ENCODE data around the gene OPA3. TPM values are rescaled to one million over a fixed set of nuclear protein-coding genes. Genes with fewer than 3 reads are reported as not detected.

Gene OPA3
- total RNA-seq, 2 donors from 2014 or later = 15.8 to 33.5 TPM

DNA sequence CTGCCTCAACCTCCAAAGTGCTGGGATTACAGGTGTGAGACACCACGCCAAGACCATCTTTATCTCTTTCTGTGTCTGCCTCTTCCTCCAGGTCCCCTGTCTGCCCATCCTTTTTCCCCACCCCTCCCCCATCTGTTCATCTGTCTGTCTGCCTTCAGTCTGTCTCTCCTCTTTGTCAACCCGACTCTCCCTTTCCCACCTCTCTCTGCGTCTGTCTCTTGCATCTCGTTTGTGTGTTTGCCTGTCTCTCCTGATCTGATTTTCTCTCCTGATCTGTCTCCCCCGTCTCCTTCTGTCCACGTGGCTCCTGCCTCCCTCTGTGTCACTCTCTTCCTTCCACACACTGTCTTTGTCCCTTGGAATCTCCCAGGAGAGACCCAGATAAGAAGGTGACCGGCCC lies 67.4 kb downstream of the OPA3 start:
- H3K27me3 ChIP-seq = no peaks in the 10 kb centered on the region
- TF ChIP-seq, protein P1, sequence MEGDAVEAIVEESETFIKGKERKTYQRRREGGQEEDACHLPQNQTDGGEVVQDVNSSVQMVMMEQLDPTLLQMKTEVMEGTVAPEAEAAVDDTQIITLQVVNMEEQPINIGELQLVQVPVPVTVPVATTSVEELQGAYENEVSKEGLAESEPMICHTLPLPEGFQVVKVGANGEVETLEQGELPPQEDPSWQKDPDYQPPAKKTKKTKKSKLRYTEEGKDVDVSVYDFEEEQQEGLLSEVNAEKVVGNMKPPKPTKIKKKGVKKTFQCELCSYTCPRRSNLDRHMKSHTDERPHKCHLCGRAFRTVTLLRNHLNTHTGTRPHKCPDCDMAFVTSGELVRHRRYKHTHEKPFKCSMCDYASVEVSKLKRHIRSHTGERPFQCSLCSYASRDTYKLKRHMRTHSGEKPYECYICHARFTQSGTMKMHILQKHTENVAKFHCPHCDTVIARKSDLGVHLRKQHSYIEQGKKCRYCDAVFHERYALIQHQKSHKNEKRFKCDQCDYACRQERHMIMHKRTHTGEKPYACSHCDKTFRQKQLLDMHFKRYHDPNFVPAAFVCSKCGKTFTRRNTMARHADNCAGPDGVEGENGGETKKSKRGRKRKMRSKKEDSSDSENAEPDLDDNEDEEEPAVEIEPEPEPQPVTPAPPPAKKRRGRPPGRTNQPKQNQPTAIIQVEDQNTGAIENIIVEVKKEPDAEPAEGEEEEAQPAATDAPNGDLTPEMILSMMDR (IDR thresholded peaks at IDR 0.05) = no peak
- H3K36me3 ChIP-seq = peaks cover 57% of the 10 kb centered on the region
- H3K27ac ChIP-seq = no peak overlapping the region
- DNase-seq (ENCODE audit: low spot score) = no peak
- no peak overlapping the region for H3K4me3 ChIP-seq
- peaks cover 0 to 41% of the 10 kb centered on the region in 2 donors for H3K4me1 ChIP-seq
- no peaks in the 10 kb centered on the region for H3K9me3 ChIP-seq

DNA sequence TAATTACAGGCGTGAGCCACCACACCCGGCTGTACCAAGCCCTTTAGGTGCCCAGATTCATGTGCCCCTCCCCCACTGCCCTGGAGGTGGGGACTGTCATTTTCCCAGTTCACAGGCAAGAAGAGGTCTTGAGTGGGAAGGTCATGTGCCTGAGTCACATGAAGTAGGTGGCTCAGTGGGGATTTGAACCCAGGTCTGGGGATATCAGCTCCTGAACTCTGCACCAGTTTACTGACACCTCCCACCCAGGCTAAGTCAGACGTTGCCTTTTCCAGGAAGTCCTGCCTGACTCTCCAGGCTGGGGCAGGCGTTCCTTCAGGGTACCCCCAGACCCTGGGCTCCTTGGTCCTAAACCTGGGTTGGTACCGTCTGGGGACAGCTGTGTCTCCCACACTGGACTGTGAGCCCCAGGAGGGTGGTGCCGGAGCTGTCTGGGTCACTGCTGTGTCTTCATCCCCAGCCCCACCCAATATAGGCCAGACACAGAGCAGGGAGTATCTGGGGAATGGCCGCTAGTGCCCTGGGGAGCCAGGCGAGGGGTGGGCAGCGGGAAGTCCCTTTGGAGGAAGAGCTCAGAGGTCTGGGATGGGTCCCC lies 68.7 kb downstream of the OPA3 start:
- H3K36me3 ChIP-seq = peaks cover 43% of the 10 kb centered on the region
- H3K4me3 ChIP-seq = no peak overlapping the region
- H3K27me3 ChIP-seq = no peaks in the 10 kb centered on the region
- peak overlapping the region; percentile 52 to 58 for H3K27ac ChIP-seq
- peaks cover 0 to 51% of the 10 kb centered on the region in 2 donors for H3K4me1 ChIP-seq
- no peak for DNase-seq (ENCODE audit: low spot score)
- TF ChIP-seq, protein P1 (IDR thresholded peaks at IDR 0.05) = no peak
- H3K9me3 ChIP-seq = no peaks in the 10 kb centered on the region

DNA sequence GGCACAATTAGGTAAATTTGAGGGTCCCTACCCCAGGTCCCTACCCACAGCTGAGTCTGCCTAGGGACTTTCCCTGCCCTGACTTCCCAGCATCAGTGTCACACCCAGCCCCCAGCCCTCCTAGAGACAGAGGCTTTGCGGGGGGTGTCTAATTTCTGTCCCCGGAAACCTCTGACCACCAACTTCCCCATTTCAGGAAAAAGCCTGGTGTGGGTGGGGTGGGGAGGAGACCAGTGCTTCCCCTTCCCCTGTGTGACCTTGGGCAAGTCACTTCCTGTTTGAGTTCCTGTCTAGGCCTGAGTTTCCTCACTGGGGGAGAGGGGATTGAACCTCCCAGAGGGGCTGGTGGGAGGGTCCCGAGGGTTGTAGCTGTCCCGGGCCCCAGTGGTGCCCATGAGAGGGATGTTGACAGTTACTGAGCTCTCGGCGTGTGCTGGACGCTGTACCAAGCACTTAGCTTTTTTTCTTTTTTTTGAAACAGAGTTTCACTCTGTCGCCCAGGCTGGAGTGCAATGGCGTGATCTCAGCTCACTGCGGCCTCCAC lies 69.4 kb downstream of the OPA3 start:
- TF ChIP-seq, protein P1 (IDR thresholded peaks at IDR 0.05) = no peak
- H3K9me3 ChIP-seq = no peaks in the 10 kb centered on the region
- peaks cover 0 to 57% of the 10 kb centered on the region in 2 donors for H3K4me1 ChIP-seq
- no peaks in the 10 kb centered on the region for H3K27me3 ChIP-seq
- no peak for DNase-seq (ENCODE audit: low spot score)
- H3K27ac ChIP-seq = peak overlapping the region; percentile 52 to 58
- H3K4me3 ChIP-seq = no peak overlapping the region
- H3K36me3 ChIP-seq = peaks cover 36% of the 10 kb centered on the region

- Histone ChIP-seq H3K9me3 (no peaks in the 10 kb centered on the region), H3K4me3 (no peak overlapping the region), H3K36me3 (peaks cover 31% of the 10 kb centered on the region), H3K4me1 (peaks cover 0 to 64% of the 10 kb centered on the region in 2 donors), H3K27me3 (no peaks in the 10 kb centered on the region), H3K27ac (peak overlapping the region; percentile 52 to 58)
- no peak for DNase-seq (ENCODE audit: low spot score)
- TF ChIP-seq, protein P1 (IDR thresholded peaks at IDR 0.05) = no peak
These were observed 70.1 kb downstream of the OPA3 start for GRCh38 chr19:45514376-45515051.

GRCh38 chr19:45512881-45513483 lies 71.6 kb downstream of the OPA3 start:
- Histone ChIP-seq H3K36me3 (peaks cover 16% of the 10 kb centered on the region), H3K27me3 (no peaks in the 10 kb centered on the region), H3K4me1 (peaks cover 0 to 66% of the 10 kb centered on the region in 2 donors), H3K4me3 (no peak overlapping the region), H3K27ac (no peak overlapping the region), H3K9me3 (no peaks in the 10 kb centered on the region)
- no peak for DNase-seq (ENCODE audit: low spot score)
- TF ChIP-seq, protein P1 (IDR thresholded peaks at IDR 0.05) = no peak
